Mesenchymal stem cell (in vitro differentiated cells and primary cell): ENCODE measurements around the gene EDA.

Experiments
- DNase-seq: peaks from one replicate; pipeline ENCODE4 v3.0.0-alpha.2; 2013
- H2AFZ ChIP-seq: one replicate; pipeline ENCODE4 v1.6.1; 2013; ENCODE audit warnings: low read depth, mild to moderate bottlenecking, control low read depth, inconsistent platforms, low read length, moderate library complexity
- H2AK5ac ChIP-seq: 2 replicates; pipeline ENCODE4 v1.6.1; 2013; ENCODE audit warnings: low read length, moderate library complexity, mild to moderate bottlenecking, inconsistent platforms; ENCODE audit not compliant: severe bottlenecking
- H2BK120ac ChIP-seq: one replicate; pipeline ENCODE4 v1.6.1; 2013; ENCODE audit warnings: low read depth, mild to moderate bottlenecking, inconsistent platforms, low read length, moderate library complexity
- H2BK12ac ChIP-seq, 2 experiments: one replicate each; pipeline ENCODE4 v1.6.1; 2013; ENCODE audit warnings: inconsistent platforms in 2 of 2, low read length in 2 of 2, mild to moderate bottlenecking in 2 of 2, moderate library complexity in 2 of 2, control low read depth in 1 of 2
- H2BK15ac ChIP-seq: one replicate; pipeline ENCODE4 v1.6.1; 2013; ENCODE audit warnings: mild to moderate bottlenecking, low read depth, inconsistent platforms; ENCODE audit not compliant: poor library complexity, severe bottlenecking
- H2BK5ac ChIP-seq: 2 replicates; pipeline ENCODE4 v1.6.1; 2013; ENCODE audit warnings: low read depth, mild to moderate bottlenecking, low read length, control low read depth, inconsistent platforms; ENCODE audit not compliant: poor library complexity, severe bottlenecking
- H3K14ac ChIP-seq, 2 experiments: one replicate each; pipeline ENCODE4 v1.6.1; 2013; ENCODE audit warnings: inconsistent platforms in 2 of 2, low read length in 2 of 2, control low read depth in 1 of 2, mild to moderate bottlenecking in 1 of 2, moderate library complexity in 1 of 2
- H3K18ac ChIP-seq, 2 experiments: one replicate each; pipeline ENCODE4 v1.6.1; 2013; ENCODE audit warnings: inconsistent platforms in 2 of 2, low read length in 2 of 2, control low read depth in 1 of 2, low read depth in 1 of 2, mild to moderate bottlenecking in 1 of 2
- H3K23ac ChIP-seq, 2 experiments: one replicate each; pipeline ENCODE4 v1.6.1; 2013; ENCODE audit warnings: inconsistent platforms in 2 of 2, low read length in 2 of 2, mild to moderate bottlenecking in 2 of 2, moderate library complexity in 2 of 2, control low read depth in 1 of 2
- H3K27ac ChIP-seq: 2 replicates; pipeline ENCODE4 v1.5.1; 2013; ENCODE audit warnings: mild to moderate bottlenecking, moderate library complexity, low read length, control low read depth, inconsistent platforms; ENCODE audit not compliant: poor library complexity, severe bottlenecking
- H3K27me3 ChIP-seq, 2 experiments: 2 replicates each; pipeline versions ENCODE4 v1.6.1 to v1.7.0; 2013; ENCODE audit warnings: low read length in 2 of 2, mild to moderate bottlenecking in 2 of 2, moderate library complexity in 2 of 2, control low read depth in 1 of 2, inconsistent platforms in 1 of 2; ENCODE audit not compliant: control insufficient read depth in 1 of 2, insufficient read depth in 1 of 2
- H3K36me3 ChIP-seq, 2 experiments: 2 replicates each; pipeline versions ENCODE4 v1.6.1 to v1.7.0; 2013; ENCODE audit warnings: low read length in 2 of 2, control low read depth in 1 of 2, inconsistent platforms in 1 of 2, low read depth in 1 of 2, mild to moderate bottlenecking in 1 of 2; ENCODE audit not compliant: insufficient read depth in 2 of 2, control insufficient read depth in 1 of 2
- H3K4ac ChIP-seq, 2 experiments: one replicate each; pipeline ENCODE4 v1.6.1; 2013; ENCODE audit warnings: inconsistent platforms in 2 of 2, low read length in 2 of 2, mild to moderate bottlenecking in 2 of 2, moderate library complexity in 2 of 2, control low read depth in 1 of 2, low read depth in 1 of 2
- H3K4me1 ChIP-seq: 2 replicates; pipeline ENCODE4 v1.6.1; 2013; ENCODE audit warnings: low read depth, low read length, control low read depth; ENCODE audit not compliant: control insufficient read depth, insufficient read depth
- H3K4me2 ChIP-seq: 2 replicates; pipeline ENCODE4 v1.6.1; 2013; ENCODE audit warnings: low read length, mild to moderate bottlenecking, inconsistent platforms; ENCODE audit not compliant: poor library complexity, severe bottlenecking
- H3K4me3 ChIP-seq, 2 experiments: 2 replicates each; pipeline versions ENCODE4 v1.5.1 to v1.7.0; 2013; ENCODE audit warnings: low read length in 2 of 2, mild to moderate bottlenecking in 2 of 2, control low read depth in 1 of 2, low read depth in 1 of 2; ENCODE audit not compliant: insufficient read depth in 1 of 2
- H3K79me1 ChIP-seq: replicated peaks from 2 replicates; pipeline ENCODE4 v1.6.1; 2013; ENCODE audit warnings: mild to moderate bottlenecking, control low read depth, low read length, inconsistent platforms; ENCODE audit not compliant: poor library complexity, severe bottlenecking
- H3K9ac ChIP-seq: 2 replicates; pipeline ENCODE4 v1.7.0; 2013; ENCODE audit warnings: mild to moderate bottlenecking, low read length, moderate library complexity
- H3K9me3 ChIP-seq: 2 replicates; pipeline ENCODE4 v1.7.0; 2013; ENCODE audit warnings: mild to moderate bottlenecking, low read length; ENCODE audit not compliant: control insufficient read depth
- H4K8ac ChIP-seq: one replicate; pipeline ENCODE4 v1.6.1; 2013; ENCODE audit warnings: inconsistent platforms, mild to moderate bottlenecking, low read length, moderate library complexity
- H4K91ac ChIP-seq: one replicate; pipeline ENCODE4 v1.6.1; 2013; ENCODE audit warnings: mild to moderate bottlenecking, low read length, inconsistent platforms
- WGBS: methylation state at CpG from one replicate; pipeline ENCODE4 v1.1.7; 2013; ENCODE audit warnings: mixed read lengths; 5-methylcytosine and 5-hydroxymethylcytosine counted together

Gene EDA

DNA sequence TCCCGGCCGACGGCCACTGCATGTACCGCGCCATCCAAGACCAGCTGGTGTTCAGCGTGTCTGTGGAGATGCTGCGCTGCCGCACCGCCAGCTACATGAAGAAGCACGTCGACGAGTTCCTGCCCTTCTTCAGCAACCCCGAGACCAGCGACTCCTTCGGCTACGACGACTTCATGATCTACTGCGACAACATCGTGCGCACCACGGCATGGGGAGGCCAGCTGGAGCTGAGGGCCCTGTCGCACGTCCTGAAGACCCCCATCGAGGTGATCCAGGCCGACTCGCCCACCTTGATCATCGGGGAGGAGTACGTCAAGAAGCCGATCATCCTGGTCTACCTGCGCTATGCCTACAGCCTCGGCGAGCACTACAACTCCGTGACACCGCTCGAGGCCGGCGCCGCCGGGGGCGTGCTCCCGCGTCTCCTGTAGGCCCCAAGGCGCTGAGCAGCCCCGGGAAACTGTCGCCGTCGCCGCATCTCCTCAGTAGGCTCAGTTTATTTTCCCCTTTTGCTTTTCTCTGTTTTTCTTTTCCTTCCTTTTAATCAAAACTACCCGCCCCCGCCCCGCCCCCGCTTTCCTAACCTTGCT is 447.1 kb downstream of the EDA start:
- no peak for DNase-seq
- no peak overlapping the region for H3K18ac ChIP-seq
- no peak overlapping the region for H3K14ac ChIP-seq
- no peak overlapping the region for H2AK5ac ChIP-seq
- no peak overlapping the region for H2BK5ac ChIP-seq
- H3K79me1 ChIP-seq, result no peaks in the 10 kb centered on the region
- no peak overlapping the region for H3K4me2 ChIP-seq
- H2AFZ ChIP-seq, result no peak overlapping the region
- H3K4me1 ChIP-seq, result no peaks in the 10 kb centered on the region
- no peak overlapping the region for H3K9ac ChIP-seq
- H2BK15ac ChIP-seq, result no peak overlapping the region
- H3K4ac ChIP-seq, result no peak overlapping the region
- no peak overlapping the region for H2BK12ac ChIP-seq
- no peak overlapping the region for H2BK120ac ChIP-seq
- H3K9me3 ChIP-seq, result no peaks in the 10 kb centered on the region
- H3K27ac ChIP-seq, result no peak overlapping the region
- no peak overlapping the region for H3K23ac ChIP-seq
- no peak overlapping the region for H4K91ac ChIP-seq
- no peak overlapping the region for H3K4me3 ChIP-seq
- 95% methylated on average over 52 of the region's 52 CpGs for WGBS
- no peak overlapping the region for H4K8ac ChIP-seq
- H3K36me3 ChIP-seq, result no peaks in the 10 kb centered on the region
- peaks cover 0 to 40% of the 10 kb centered on the region in 2 experiments for H3K27me3 ChIP-seq

DNA sequence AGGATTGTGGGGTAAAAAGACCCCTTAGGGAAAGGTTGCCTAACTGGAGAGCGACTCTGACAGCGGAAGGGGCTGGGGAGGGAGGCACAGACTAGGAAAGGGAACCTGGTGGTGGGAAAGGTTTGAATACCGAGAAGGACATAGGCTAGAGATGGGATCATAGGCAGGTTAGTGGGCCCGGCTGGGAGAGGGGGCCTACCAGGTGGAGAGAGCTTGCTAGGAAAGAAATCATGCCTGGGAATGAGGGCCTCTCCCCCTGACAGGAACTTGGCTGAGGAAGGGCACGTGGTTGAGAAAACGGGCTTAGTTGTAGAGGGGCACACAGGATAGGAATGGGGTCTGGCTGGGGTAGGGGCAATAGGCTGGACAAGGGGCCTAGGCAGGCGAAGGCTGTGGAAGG is 450.7 kb downstream of the EDA start:
- Histone ChIP-seq H2BK15ac (no peak overlapping the region), H4K91ac (no peak overlapping the region), H3K9me3 (no peaks in the 10 kb centered on the region), H3K4me2 (no peak overlapping the region), H2AK5ac (no peak overlapping the region), H2BK5ac (no peak overlapping the region), H3K79me1 (no peaks in the 10 kb centered on the region), H3K4me1 (no peaks in the 10 kb centered on the region), H3K36me3 (no peaks in the 10 kb centered on the region), H3K9ac (no peak overlapping the region), H2BK120ac (no peak overlapping the region), H3K4ac (no peak overlapping the region), H4K8ac (no peak overlapping the region), H2AFZ (no peak overlapping the region), H3K27me3 (peaks cover 0 to 40% of the 10 kb centered on the region in 2 experiments), H3K4me3 (no peak overlapping the region), H2BK12ac (no peak overlapping the region), H3K23ac (no peak overlapping the region), H3K14ac (no peak overlapping the region), H3K18ac (no peak overlapping the region), H3K27ac (no peak overlapping the region)
- no peak for DNase-seq
- WGBS, result 88% methylated on average over 7 of the region's 7 CpGs

GRCh38 chrX:70079297-70079696 is 463.4 kb downstream of the EDA start:
- H4K91ac ChIP-seq, result no peak overlapping the region
- H2BK12ac ChIP-seq, result no peak overlapping the region
- no peak overlapping the region for H3K27ac ChIP-seq
- no peak overlapping the region for H3K4me3 ChIP-seq
- H3K4me2 ChIP-seq, result no peak overlapping the region
- H3K79me1 ChIP-seq, result no peaks in the 10 kb centered on the region
- no peak overlapping the region for H3K18ac ChIP-seq
- H3K4me1 ChIP-seq, result no peaks in the 10 kb centered on the region
- no peak overlapping the region for H3K9ac ChIP-seq
- no peak overlapping the region for H2BK5ac ChIP-seq
- 85% methylated on average over 3 of the region's 5 CpGs for WGBS
- no peak overlapping the region for H4K8ac ChIP-seq
- no peak overlapping the region for H2AFZ ChIP-seq
- no peak overlapping the region for H2BK120ac ChIP-seq
- H3K4ac ChIP-seq, result no peak overlapping the region
- peaks cover 25% of the 10 kb centered on the region for H3K9me3 ChIP-seq
- H3K36me3 ChIP-seq, result no peaks in the 10 kb centered on the region
- no peak overlapping the region for H2AK5ac ChIP-seq
- no peak overlapping the region for H3K23ac ChIP-seq
- no peak for DNase-seq
- no peak overlapping the region for H3K14ac ChIP-seq
- H3K27me3 ChIP-seq, result peaks cover 0 to 43% of the 10 kb centered on the region in 2 experiments
- H2BK15ac ChIP-seq, result no peak overlapping the region

DNA sequence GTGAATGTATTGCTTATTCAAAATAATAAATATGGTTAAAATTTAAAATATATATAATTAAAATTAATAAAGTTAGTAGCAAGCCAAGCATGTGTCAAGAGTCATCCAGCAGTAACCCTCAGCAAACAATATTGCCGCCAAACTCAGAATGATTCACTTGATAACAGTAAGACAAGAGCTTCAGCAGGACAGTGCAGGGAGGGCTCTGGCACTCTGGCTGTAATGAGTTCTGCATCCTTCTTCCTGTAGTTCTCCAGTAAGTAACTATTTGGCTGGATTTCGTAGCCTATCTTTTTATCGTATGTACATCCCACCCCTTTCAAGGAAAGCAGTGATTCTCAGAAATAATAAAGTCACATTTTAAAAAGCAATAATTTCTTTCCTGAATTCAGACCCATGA is 464.0 kb downstream of the EDA start:
- DNase-seq, result no peak
- Histone ChIP-seq H3K23ac (no peak overlapping the region), H3K27me3 (peaks cover 0 to 43% of the 10 kb centered on the region in 2 experiments), H2BK120ac (no peak overlapping the region), H3K14ac (no peak overlapping the region), H2BK12ac (no peak overlapping the region), H3K4me2 (no peak overlapping the region), H3K18ac (no peak overlapping the region), H2AK5ac (no peak overlapping the region), H3K27ac (no peak overlapping the region), H3K79me1 (no peaks in the 10 kb centered on the region), H2BK5ac (no peak overlapping the region), H3K9me3 (peaks cover 25% of the 10 kb centered on the region), H3K4me1 (no peaks in the 10 kb centered on the region), H2BK15ac (no peak overlapping the region), H3K4me3 (no peak overlapping the region), H3K4ac (no peak overlapping the region), H3K9ac (no peak overlapping the region), H3K36me3 (no peaks in the 10 kb centered on the region), H4K8ac (no peak overlapping the region), H2AFZ (no peak overlapping the region), H4K91ac (no peak overlapping the region)
- WGBS, result 90% methylated on average over 1 of the region's 3 CpGs
